GM18511 (cell line): ENCODE data around the gene PUS1.
A peak's percentile ranks its signal among the peaks of the same experiment; 100 is the strongest.
"Not testable (repeated sequence)": the region's sequence is repeated elsewhere in the genome, so short reads cannot be mapped to it uniquely, and the experiment has no call there.

Experiments
- ATAC-seq: cut with Tn5 transposase; IDR thresholded peaks from one replicate; pipeline ENCODE4 v1.9.1; 2021; ENCODE audit warnings: mild to moderate bottlenecking, moderate library complexity; ENCODE audit not compliant: unreplicated experiment

PUS1 gene

GRCh38 chr12:131928711-131929580, at the start of gene PUS1:
TSS of gene PUS1 (plus strand) at chr12:131929276. CDS start at chr12:131929723, 447 bp downstream.
- peak; percentile 73 for ATAC-seq

GRCh38 chr12:131882804-131883520, 46.1 kb upstream of the PUS1 start:
- ATAC-seq: no peak

GRCh38 chr12:131883521-131883900, 45.6 kb upstream of the PUS1 start:
- ATAC-seq: no peak

- ATAC-seq: not testable (repeated sequence)
Observed at GRCh38 chr12:131885076-131885475, 44.0 kb upstream of the PUS1 start.

- no peak for ATAC-seq
Observed at GRCh38 chr12:131885543-131886057, 43.5 kb upstream of the PUS1 start.

GRCh38 chr12:131891722-131892121, 37.4 kb upstream of the PUS1 start:
- not testable (repeated sequence) for ATAC-seq

- ATAC-seq: no peak
Observed at GRCh38 chr12:131892711-131893604, 36.1 kb upstream of the PUS1 start.

- no peak for ATAC-seq
Observed at GRCh38 chr12:131893605-131894312, 35.3 kb upstream of the PUS1 start.

- ATAC-seq: peak; percentile 83
Observed at GRCh38 chr12:131894313-131894860, 34.7 kb upstream of the PUS1 start, which contains the start of gene ULK1. TSS of gene ULK1 (plus strand) at chr12:131894622. CDS start at chr12:131895002, 380 bp downstream.

GRCh38 chr12:131894981-131895639, 34.0 kb upstream of the PUS1 start:
- ATAC-seq: peak; percentile 11

- peak; percentile 20 for ATAC-seq
Observed at GRCh38 chr12:131895640-131896079, 33.4 kb upstream of the PUS1 start.

- ATAC-seq: peak; percentile 72
Observed at GRCh38 chr12:131896080-131896810, 32.8 kb upstream of the PUS1 start.

GRCh38 chr12:131896811-131897270, 32.2 kb upstream of the PUS1 start:
- ATAC-seq: no peak

- ATAC-seq: no peak
Observed at GRCh38 chr12:131897276-131897675, 31.8 kb upstream of the PUS1 start.

GRCh38 chr12:131897875-131898274, 31.2 kb upstream of the PUS1 start:
- ATAC-seq: no peak

GRCh38 chr12:131900397-131900796, 28.7 kb upstream of the PUS1 start:
- ATAC-seq: no peak

- no peak for ATAC-seq
Observed at GRCh38 chr12:131901431-131902331, 27.4 kb upstream of the PUS1 start.
